Liver (tissue), 9 donors: ENCODE data around the gene TMIGD3. TPM values are rescaled to one million over a fixed set of nuclear protein-coding genes. Genes with fewer than 3 reads are reported as not detected.

Source experiments
- DNase-seq: peaks from one replicate; pipeline ENCODE4 v3.0.0-alpha.2; 2017; ENCODE audit warnings: low spot score
- H3K27ac ChIP-seq, 2 donors: one replicate each; pipeline ENCODE4 v1.7.0; 2013; ENCODE audit warnings: inconsistent platforms in 2 of 2, low read length in 2 of 2, control low read depth in 1 of 2, low read depth in 1 of 2, mild to moderate bottlenecking in 1 of 2
- H3K27me3 ChIP-seq, 4 donors: one replicate each; pipeline versions ENCODE4 v1.6.1 to v1.7.0; 2013; ENCODE audit warnings: low read length in 3 of 4, inconsistent platforms in 1 of 4, mild to moderate bottlenecking in 1 of 4, moderate library complexity in 1 of 4; ENCODE audit not compliant: control insufficient read depth in 4 of 4, insufficient read depth in 4 of 4
- H3K36me3 ChIP-seq, 4 donors: one replicate each; pipeline versions ENCODE4 v1.6.1 to v1.7.0; 2013; ENCODE audit warnings: low read length in 3 of 4, mild to moderate bottlenecking in 3 of 4, low read depth in 1 of 4, moderate library complexity in 1 of 4; ENCODE audit not compliant: control insufficient read depth in 4 of 4, insufficient read depth in 3 of 4
- H3K4me1 ChIP-seq, 4 donors: one replicate each; pipeline versions ENCODE4 v1.6.1 to v1.7.0; 2013; ENCODE audit warnings: low read length in 3 of 4, mild to moderate bottlenecking in 3 of 4, moderate library complexity in 1 of 4; ENCODE audit not compliant: control insufficient read depth in 4 of 4, insufficient read depth in 4 of 4
- H3K4me3 ChIP-seq, 3 donors: one replicate each; pipeline versions ENCODE4 v1.6.1 to v1.7.0; 2013; ENCODE audit warnings: low read length in 3 of 3, control low read depth in 1 of 3, low read depth in 1 of 3, mild to moderate bottlenecking in 1 of 3
- H3K9ac ChIP-seq, 2 donors: one replicate each; pipeline ENCODE4 v1.7.0; 2013; ENCODE audit warnings: low read length in 2 of 2, mild to moderate bottlenecking in 2 of 2, moderate library complexity in 2 of 2, control low read depth in 1 of 2, low read depth in 1 of 2
- H3K9me3 ChIP-seq, 4 donors: one replicate each; pipeline versions ENCODE4 v1.6.1 to v1.7.0; 2013; ENCODE audit warnings: low read length in 3 of 4; ENCODE audit not compliant: control insufficient read depth in 4 of 4
- EGR1 ChIP-seq, 2 donors: IDR thresholded peaks; 2 replicates each; pipeline ENCODE4 v1.6.1; 2016 to 2018; ENCODE audit warnings: antibody characterized with exemption in 2 of 2, low read depth in 2 of 2
- FOXA1 ChIP-seq: IDR thresholded peaks from 2 replicates; pipeline ENCODE4 v1.6.1; 2016; ENCODE audit warnings: antibody characterized with exemption
- HNF4A ChIP-seq, 2 donors: conservative IDR thresholded peaks; 2 replicates each; pipeline ENCODE4 v1.6.1; 2016; ENCODE audit warnings: antibody characterized with exemption in 2 of 2, mild to moderate bottlenecking in 2 of 2
- HNF4G ChIP-seq: IDR thresholded peaks from 2 replicates; pipeline ENCODE4 v1.6.1; 2016; ENCODE audit warnings: antibody characterized with exemption
- JUND ChIP-seq, 2 donors: IDR thresholded peaks; 2 replicates each; pipeline ENCODE4 v1.6.1; 2016; ENCODE audit warnings: antibody characterized with exemption in 2 of 2
- MAX ChIP-seq: IDR thresholded peaks from 2 replicates; pipeline ENCODE4 v1.6.1; 2016; ENCODE audit warnings: antibody characterized with exemption
- NR2F2 ChIP-seq: IDR thresholded peaks from 2 replicates; pipeline ENCODE4 v1.6.1; 2016; ENCODE audit warnings: antibody characterized with exemption
- RAD21 ChIP-seq, 2 donors: IDR thresholded peaks; 2 replicates each; pipeline ENCODE4 v1.6.1; 2016; ENCODE audit warnings: antibody characterized with exemption in 2 of 2, mild to moderate bottlenecking in 2 of 2
- REST ChIP-seq: IDR thresholded peaks from 2 replicates; pipeline ENCODE4 v1.6.1; 2016; ENCODE audit warnings: antibody characterized with exemption, mild to moderate bottlenecking
- RXRA ChIP-seq, 2 donors: IDR thresholded peaks; 2 replicates each; pipeline ENCODE4 v1.6.1; 2017 to 2018; ENCODE audit warnings: antibody characterized with exemption in 2 of 2, mild to moderate bottlenecking in 1 of 2
- SP1 ChIP-seq: IDR thresholded peaks from 2 replicates; pipeline ENCODE4 v1.6.1; 2018; ENCODE audit warnings: antibody characterized with exemption, mild to moderate bottlenecking
- TAF1 ChIP-seq: conservative IDR thresholded peaks from 2 replicates; pipeline ENCODE4 v1.6.1; 2016; ENCODE audit warnings: antibody characterized with exemption, mild to moderate bottlenecking
- YY1 ChIP-seq: IDR thresholded peaks from 2 replicates; pipeline ENCODE4 v1.6.1; 2016; ENCODE audit warnings: antibody characterized with exemption, mild to moderate bottlenecking
- WGBS: extraction: QIAGEN DNeasy Blood & Tissue Kit; methylation state at CpG from one replicate; pipeline ENCODE4 v1.1.7; 2013; 5-methylcytosine and 5-hydroxymethylcytosine counted together
- polyA plus RNA-seq, 2 donors: library from polyadenylated mRNA; stranded (reverse) in 1 of 2; unstranded in 1 of 2; fragments of 200-250 nt in 1 of 2; fragments of >200 nt in 1 of 2; fragmentation: Nextera tagmentation in 1 of 2; extraction: Ambion mirVana in 1 of 2; gene quantifications; one replicate each; pipeline versions ENCODE4 v1.2.1 to v1.2.3, GENCODE V29; 2013 to 2015
- total RNA-seq, 2 donors: library from RNA; depleted of rRNA; stranded (reverse); fragments of >200 nt; gene quantifications; one replicate each; pipeline ENCODE4 v1.2.3, GENCODE V29; 2014
- TF ChIP-seq, protein P1 (sequence below): fragments of 150-350 bp; IDR thresholded peaks from 2 replicates; pipeline ENCODE4 v1.5.1; 2017; ENCODE audit warnings: improper control_type of control experiment, low read depth, low read length; ENCODE audit not compliant: missing input control
- TF ChIP-seq, protein P2 (sequence below): IDR thresholded peaks from 2 replicates; pipeline ENCODE4 v1.6.1; 2016; ENCODE audit warnings: antibody characterized with exemption
- TF ChIP-seq, protein P3 (sequence below): IDR thresholded peaks from 2 replicates; pipeline ENCODE4 v1.6.1; 2016; ENCODE audit warnings: antibody characterized with exemption
- donor health status: healthy.
- donor health status: healthy.
- donor health status: healthy.
- donor health status: healthy.
- donor health status: healthy.

The TMIGD3 gene
- total RNA-seq (1 to 10 TPM; 2.6 to 5.7 TPM), polyA plus RNA-seq (1 to 10 TPM; 3.4 to 5.9 TPM)

- no peak for DNase-seq
- Histone ChIP-seq H3K9me3 (no peaks in the 10 kb centered on the region), H3K4me1 (peaks cover 2 to 15% (median 8%) of the 10 kb centered on the region in 4 donors), H3K36me3 (no peaks in the 10 kb centered on the region), H3K9ac (no peak within 1 kb of the TSS), H3K27ac (peak within 1 kb of the TSS in 1 of 2 donors; percentile 19), H3K4me3 (no peak within 1 kb of the TSS), H3K27me3 (no peaks in the 10 kb centered on the region)
- WGBS, result 48% methylated on average over 4 of the region's 4 CpGs
- TF ChIP-seq SP1 (no peak), REST (no peak), TAF1 (no peak), RXRA (IDR thresholded peaks at IDR 0.05) (no peak)
Observed at GRCh38 chr1:111503585-111504060, at the start of gene TMIGD3, which contains the start of gene ADORA3. Gene TMIGD3, minus strand, starts transcription at chr1:111503633. Its CDS starts 279 bp downstream, at chr1:111503354. Gene ADORA3, minus strand, starts transcription at chr1:111503633. Its CDS starts 279 bp downstream, at chr1:111503354.

- no peaks in the 10 kb centered on the region for H3K36me3 ChIP-seq
- no peak overlapping the region for H3K9ac ChIP-seq
- no peaks in the 10 kb centered on the region for H3K27me3 ChIP-seq
- no peak overlapping the region for H3K4me3 ChIP-seq
- WGBS, result 93% methylated on average over 3 of the region's 3 CpGs
- no peak for TF ChIP-seq NR2F2
- H3K9me3 ChIP-seq, result no peaks in the 10 kb centered on the region
- H3K27ac ChIP-seq, result no peak overlapping the region
- peaks cover 0 to 4% (median 0%) of the 10 kb centered on the region in 4 donors for H3K4me1 ChIP-seq
- DNase-seq, result no peak
Observed at GRCh38 chr1:111553196-111553595, 49.8 kb upstream of the TMIGD3 start.

GRCh38 chr1:111552587-111552986 lies 49.2 kb upstream of the TMIGD3 start:
- H3K9me3 ChIP-seq, result no peaks in the 10 kb centered on the region
- H3K4me1 ChIP-seq, result peaks cover 0 to 4% (median under 1%) of the 10 kb centered on the region in 4 donors
- H3K27me3 ChIP-seq, result no peaks in the 10 kb centered on the region
- H3K27ac ChIP-seq, result no peak overlapping the region
- no peak overlapping the region for H3K9ac ChIP-seq
- no peak for DNase-seq
- H3K36me3 ChIP-seq, result no peaks in the 10 kb centered on the region
- H3K4me3 ChIP-seq, result no peak overlapping the region
- TF ChIP-seq MAX (no peak), YY1 (no peak), RAD21 (IDR thresholded peaks at IDR 0.05) (no peak), SP1 (no peak), EGR1 (IDR thresholded peaks at IDR 0.05; ENCODE audit: low read depth in 2 of 2) (no peak), TAF1 (no peak), HNF4G (no peak), NR2F2 (no peak), FOXA1 (no peak), HNF4A (conservative IDR thresholded peaks at IDR 0.05) (no peak), REST (no peak), RXRA (IDR thresholded peaks at IDR 0.05) (no peak), JUND (IDR thresholded peaks at IDR 0.05) (no peak)
- TF ChIP-seq, protein P1, sequence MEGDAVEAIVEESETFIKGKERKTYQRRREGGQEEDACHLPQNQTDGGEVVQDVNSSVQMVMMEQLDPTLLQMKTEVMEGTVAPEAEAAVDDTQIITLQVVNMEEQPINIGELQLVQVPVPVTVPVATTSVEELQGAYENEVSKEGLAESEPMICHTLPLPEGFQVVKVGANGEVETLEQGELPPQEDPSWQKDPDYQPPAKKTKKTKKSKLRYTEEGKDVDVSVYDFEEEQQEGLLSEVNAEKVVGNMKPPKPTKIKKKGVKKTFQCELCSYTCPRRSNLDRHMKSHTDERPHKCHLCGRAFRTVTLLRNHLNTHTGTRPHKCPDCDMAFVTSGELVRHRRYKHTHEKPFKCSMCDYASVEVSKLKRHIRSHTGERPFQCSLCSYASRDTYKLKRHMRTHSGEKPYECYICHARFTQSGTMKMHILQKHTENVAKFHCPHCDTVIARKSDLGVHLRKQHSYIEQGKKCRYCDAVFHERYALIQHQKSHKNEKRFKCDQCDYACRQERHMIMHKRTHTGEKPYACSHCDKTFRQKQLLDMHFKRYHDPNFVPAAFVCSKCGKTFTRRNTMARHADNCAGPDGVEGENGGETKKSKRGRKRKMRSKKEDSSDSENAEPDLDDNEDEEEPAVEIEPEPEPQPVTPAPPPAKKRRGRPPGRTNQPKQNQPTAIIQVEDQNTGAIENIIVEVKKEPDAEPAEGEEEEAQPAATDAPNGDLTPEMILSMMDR, result no peak
- TF ChIP-seq, protein P2, sequence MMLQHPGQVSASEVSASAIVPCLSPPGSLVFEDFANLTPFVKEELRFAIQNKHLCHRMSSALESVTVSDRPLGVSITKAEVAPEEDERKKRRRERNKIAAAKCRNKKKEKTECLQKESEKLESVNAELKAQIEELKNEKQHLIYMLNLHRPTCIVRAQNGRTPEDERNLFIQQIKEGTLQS, result no peak
- TF ChIP-seq, protein P3, sequence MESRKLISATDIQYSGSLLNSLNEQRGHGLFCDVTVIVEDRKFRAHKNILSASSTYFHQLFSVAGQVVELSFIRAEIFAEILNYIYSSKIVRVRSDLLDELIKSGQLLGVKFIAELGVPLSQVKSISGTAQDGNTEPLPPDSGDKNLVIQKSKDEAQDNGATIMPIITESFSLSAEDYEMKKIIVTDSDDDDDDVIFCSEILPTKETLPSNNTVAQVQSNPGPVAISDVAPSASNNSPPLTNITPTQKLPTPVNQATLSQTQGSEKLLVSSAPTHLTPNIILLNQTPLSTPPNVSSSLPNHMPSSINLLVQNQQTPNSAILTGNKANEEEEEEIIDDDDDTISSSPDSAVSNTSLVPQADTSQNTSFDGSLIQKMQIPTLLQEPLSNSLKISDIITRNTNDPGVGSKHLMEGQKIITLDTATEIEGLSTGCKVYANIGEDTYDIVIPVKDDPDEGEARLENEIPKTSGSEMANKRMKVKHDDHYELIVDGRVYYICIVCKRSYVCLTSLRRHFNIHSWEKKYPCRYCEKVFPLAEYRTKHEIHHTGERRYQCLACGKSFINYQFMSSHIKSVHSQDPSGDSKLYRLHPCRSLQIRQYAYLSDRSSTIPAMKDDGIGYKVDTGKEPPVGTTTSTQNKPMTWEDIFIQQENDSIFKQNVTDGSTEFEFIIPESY, result no peak
